M059J (cell line): ENCODE data around the gene NECTIN2. TPM values are rescaled to one million over a fixed set of nuclear protein-coding genes. Genes with fewer than 3 reads are reported as not detected.
A peak's percentile ranks its signal among the peaks of the same experiment; 100 is the strongest.
"Not testable (repeated sequence)": the region's sequence is repeated elsewhere in the genome, so short reads cannot be mapped to it uniquely, and the experiment has no call there.

ENCODE experiments used
- DNase-seq: peaks from one replicate; pipeline ENCODE4 v3.0.0-alpha.2; 2012; ENCODE audit warnings: low read depth
- total RNA-seq: library from RNA; depleted of rRNA; stranded (reverse); fragments of >200 nt; shearing (Covaris generic); gene quantifications from 2 replicates; pipeline ENCODE4 v1.2.3, GENCODE V29; 2014

Gene NECTIN2
- total RNA-seq, 1 experiment from 2014 or later: 161 TPM

DNA sequence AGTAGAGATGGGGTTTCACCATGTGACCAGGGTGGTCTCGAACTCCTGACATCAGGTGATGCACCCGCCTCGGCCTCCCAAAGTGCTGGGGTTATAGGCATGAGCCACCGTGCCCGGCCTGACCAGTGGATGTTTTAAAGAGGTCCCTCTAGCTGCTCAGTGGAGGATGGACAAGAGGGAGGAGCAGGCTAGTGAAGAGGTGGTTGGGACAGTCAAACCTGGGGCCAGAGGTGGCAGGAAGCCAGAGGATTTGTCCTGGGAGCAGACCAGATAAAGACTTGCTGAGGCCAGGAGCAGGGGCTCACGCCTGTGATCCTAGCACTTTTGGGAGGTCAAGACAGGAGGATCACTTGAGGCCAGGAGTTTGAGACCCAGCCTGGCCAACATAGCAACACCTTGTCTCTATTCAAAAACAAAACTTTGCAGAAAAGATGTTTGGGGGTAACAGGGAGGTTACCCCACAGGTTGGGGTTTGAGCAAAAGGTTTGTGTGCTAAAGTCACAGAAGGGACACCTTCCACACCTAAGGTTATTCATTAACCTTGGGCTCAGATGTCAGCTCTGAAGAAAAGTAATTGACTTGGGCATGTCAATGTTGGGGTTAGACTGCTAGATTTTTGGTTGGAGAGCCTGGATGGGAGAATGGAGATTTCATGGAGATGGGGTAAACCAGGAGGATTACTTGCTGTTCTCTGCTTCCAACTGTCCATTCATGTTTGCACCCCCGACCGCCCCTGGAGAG, 28.2 kb upstream of the NECTIN2 start:
- no peak for DNase-seq

DNA sequence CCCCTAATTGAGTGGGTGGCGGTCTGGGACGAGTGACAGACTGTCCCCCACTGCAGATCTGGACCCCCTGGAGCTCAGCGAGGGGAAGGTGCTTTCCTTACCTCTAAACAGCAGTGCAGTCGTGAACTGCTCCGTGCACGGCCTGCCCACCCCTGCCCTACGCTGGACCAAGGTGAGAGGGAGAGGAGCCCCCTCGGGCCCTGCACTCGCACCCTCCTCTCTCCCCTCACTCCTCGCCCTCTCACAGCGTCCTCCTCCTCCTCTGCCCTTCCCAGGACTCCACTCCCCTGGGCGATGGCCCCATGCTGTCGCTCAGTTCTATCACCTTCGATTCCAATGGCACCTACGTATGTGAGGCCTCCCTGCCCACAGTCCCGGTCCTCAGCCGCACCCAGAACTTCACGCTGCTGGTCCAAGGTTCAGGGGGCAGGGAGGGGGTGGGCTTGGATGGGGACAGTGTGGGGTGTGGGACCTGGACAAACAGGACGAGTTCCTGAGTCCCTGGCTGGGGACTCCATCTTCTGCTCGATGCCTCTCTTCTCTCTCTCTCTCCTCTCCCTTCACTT, 27.5 kb upstream of the NECTIN2 start:
- no peak for DNase-seq

DNA sequence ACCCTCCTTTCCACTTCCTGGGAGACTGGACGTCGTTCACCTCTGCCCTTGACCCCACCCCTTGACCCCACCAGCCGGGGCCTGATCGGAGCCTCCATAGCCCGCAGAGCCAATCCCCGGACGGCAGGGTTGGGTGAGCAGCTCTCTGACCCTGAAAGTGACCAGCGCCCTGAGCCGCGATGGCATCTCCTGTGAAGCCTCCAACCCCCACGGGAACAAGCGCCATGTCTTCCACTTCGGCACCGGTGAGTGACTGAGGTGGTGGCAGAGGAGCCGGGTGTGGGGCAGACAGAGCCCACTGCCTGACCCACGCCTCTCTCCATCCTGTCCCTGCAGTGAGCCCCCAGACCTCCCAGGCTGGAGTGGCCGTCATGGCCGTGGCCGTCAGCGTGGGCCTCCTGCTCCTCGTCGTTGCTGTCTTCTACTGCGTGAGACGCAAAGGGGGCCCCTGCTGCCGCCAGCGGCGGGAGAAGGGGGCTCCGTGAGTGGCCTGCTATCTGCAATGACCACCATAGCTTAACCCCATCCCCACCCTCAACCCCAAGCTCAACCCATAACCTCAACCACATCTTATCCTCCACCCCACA, 26.8 kb upstream of the NECTIN2 start:
- no peak for DNase-seq

GRCh38 chr19:44820648-44821609, 25.2 kb upstream of the NECTIN2 start:
- DNase-seq: no peak

DNA sequence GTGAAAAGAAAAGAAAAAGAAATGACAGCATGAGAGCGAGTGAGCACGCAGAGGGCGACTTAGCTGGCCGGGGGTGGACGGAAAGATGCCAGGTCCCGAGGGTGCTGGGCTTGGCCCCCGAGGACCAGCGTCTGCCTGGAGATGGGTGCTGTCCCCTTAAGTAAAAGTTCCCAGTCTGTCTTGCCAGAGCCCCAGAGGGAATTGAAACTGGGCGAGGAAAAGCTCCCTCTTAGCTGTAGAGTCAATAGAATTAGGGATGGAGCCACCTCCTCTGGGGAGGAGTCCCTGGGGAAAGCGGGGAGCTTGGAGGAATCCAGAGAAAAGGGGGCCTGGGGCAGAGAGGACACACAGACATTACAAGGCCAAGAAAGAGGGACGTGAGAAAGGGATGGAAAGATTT, 23.9 kb upstream of the NECTIN2 start:
- no peak for DNase-seq

GRCh38 chr19:44822670-44823372, 23.3 kb upstream of the NECTIN2 start:
- no peak for DNase-seq

- DNase-seq: no peak
These were observed 22.8 kb upstream of the NECTIN2 start for GRCh38 chr19:44823373-44823698.

- peak; percentile 43 for DNase-seq
These were observed 21.3 kb upstream of the NECTIN2 start for GRCh38 chr19:44824761-44825160.

GRCh38 chr19:44832875-44833274, 13.2 kb upstream of the NECTIN2 start:
- DNase-seq: not testable (repeated sequence)

- DNase-seq: not testable (repeated sequence)
These were observed 11.7 kb upstream of the NECTIN2 start for GRCh38 chr19:44834399-44834798.

DNA sequence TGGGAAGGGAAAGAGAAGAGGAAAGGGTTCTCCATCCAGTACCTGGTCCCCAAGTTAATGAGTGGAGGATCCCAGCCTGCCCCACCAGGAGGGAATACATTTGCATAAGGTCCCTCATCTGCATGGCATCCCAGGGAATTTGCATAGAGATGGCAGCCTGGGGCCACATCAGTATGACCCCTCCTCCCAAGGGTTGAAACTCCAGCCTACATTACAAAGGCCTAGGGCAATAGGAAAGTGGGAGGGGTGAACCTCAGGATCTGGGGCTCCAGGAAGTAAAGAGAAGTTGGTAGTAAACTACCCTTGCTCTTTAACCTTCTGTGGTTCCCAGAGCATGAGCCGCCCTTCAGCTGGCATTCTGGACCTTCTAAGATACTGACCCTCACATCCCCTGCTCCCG, 6.8 kb upstream of the NECTIN2 start:
- DNase-seq: no peak

- DNase-seq: no peak
These were observed 5.3 kb upstream of the NECTIN2 start for GRCh38 chr19:44840811-44841210.

DNA sequence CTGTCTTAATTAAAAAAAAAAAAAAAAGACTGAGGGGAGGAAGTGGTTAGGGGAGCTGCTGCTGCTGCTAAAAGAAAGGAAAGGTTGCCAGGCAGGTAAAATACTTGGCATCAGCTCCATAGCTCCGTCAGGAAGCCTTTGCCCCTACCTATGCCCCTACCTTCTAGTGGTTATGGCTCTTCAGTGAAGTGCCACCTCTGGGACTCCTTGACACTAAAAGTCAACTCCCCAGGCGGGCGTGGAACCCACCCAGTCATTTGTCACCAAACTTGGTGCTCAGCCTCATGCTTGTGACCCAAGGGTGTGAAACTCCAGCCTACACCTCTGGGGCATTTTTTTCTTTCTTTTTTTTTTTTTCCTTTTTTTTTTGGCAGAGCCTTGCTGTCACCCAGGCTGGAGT, 4.9 kb upstream of the NECTIN2 start:
- DNase-seq: no peak

DNA sequence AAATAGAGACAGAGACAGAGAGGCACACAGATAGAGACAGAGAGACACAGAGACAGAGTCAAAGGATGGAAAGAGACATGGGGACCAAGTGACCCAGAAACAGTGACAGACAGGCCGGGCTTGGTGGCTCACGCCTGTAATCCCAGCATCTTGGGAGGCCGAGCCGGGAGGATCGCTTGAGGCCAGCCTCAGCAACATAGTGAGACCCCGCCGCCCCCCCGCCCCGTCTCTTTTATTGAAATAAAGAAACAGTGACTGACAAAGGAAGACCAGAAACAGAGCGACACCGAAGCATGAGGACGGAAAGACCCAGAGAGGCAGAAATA, 848 bp upstream of the NECTIN2 start:
- DNase-seq: no peak

- DNase-seq: peak; percentile 37
These were observed 502 bp downstream of the NECTIN2 start for GRCh38 chr19:44846455-44847143.

- DNase-seq: peak; percentile 73
These were observed 1.3 kb downstream of the NECTIN2 start for GRCh38 chr19:44847144-44848035.

DNA sequence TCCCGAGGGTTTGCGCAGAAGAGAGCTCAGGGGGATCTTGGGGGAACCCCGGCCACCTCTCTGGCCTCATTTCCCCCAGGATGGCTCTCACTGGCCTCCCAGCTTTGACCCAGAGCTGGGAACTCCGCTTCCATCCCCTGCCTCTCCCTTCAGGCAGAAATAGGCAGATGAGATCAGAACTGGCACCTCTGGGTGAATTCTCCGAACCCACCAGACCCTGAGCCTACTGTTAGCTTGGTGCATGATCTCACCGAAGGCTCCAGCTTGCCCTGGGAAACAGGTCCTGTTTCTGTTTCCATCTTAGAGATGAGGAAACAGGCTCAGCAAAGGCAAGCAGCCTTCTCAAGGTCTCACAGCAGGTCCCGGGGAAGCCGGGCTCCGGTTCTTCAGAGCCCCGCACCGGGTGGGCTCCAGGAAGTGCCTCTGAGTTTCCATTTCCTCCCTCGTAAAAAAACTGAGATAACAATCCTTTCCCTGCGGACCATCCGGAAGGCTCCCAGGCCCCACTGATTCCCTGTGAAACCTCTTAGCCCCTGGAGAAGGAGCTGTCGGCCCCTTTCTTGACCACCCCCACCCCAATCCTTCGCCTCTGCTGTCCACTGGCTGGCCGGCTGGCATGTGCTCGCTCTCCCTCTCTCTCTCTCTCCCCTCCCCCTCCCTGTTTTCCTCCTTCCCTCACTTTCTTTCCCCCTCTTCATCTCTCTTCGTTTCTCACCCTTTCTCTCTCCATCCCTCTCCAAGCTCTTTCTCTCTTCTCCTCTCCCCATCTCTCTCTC, 2.1 kb downstream of the NECTIN2 start:
- no peak for DNase-seq

- DNase-seq: no peak
These were observed 2.8 kb downstream of the NECTIN2 start for GRCh38 chr19:44848812-44849447.

GRCh38 chr19:44850641-44851109, 4.6 kb downstream of the NECTIN2 start:
- no peak for DNase-seq
